Liver (tissue), 9 donors: Measurements from ENCODE around the gene DSCAML1. TPM values are rescaled to one million over a fixed set of nuclear protein-coding genes. Genes with fewer than 3 reads are reported as not detected.

ENCODE experiments used
- DNase-seq: peaks from one replicate; pipeline ENCODE4 v3.0.0-alpha.2; 2017; ENCODE audit warnings: low spot score
- H3K27ac ChIP-seq, 2 donors: one replicate each; pipeline ENCODE4 v1.7.0; 2013; ENCODE audit warnings: inconsistent platforms in 2 of 2, low read length in 2 of 2, control low read depth in 1 of 2, low read depth in 1 of 2, mild to moderate bottlenecking in 1 of 2
- H3K27me3 ChIP-seq, 4 donors: one replicate each; pipeline versions ENCODE4 v1.6.1 to v1.7.0; 2013; ENCODE audit warnings: low read length in 3 of 4, inconsistent platforms in 1 of 4, mild to moderate bottlenecking in 1 of 4, moderate library complexity in 1 of 4; ENCODE audit not compliant: control insufficient read depth in 4 of 4, insufficient read depth in 4 of 4
- H3K36me3 ChIP-seq, 4 donors: one replicate each; pipeline versions ENCODE4 v1.6.1 to v1.7.0; 2013; ENCODE audit warnings: low read length in 3 of 4, mild to moderate bottlenecking in 3 of 4, low read depth in 1 of 4, moderate library complexity in 1 of 4; ENCODE audit not compliant: control insufficient read depth in 4 of 4, insufficient read depth in 3 of 4
- H3K4me1 ChIP-seq, 4 donors: one replicate each; pipeline versions ENCODE4 v1.6.1 to v1.7.0; 2013; ENCODE audit warnings: low read length in 3 of 4, mild to moderate bottlenecking in 3 of 4, moderate library complexity in 1 of 4; ENCODE audit not compliant: control insufficient read depth in 4 of 4, insufficient read depth in 4 of 4
- H3K4me3 ChIP-seq, 3 donors: one replicate each; pipeline versions ENCODE4 v1.6.1 to v1.7.0; 2013; ENCODE audit warnings: low read length in 3 of 3, control low read depth in 1 of 3, low read depth in 1 of 3, mild to moderate bottlenecking in 1 of 3
- H3K9ac ChIP-seq, 2 donors: one replicate each; pipeline ENCODE4 v1.7.0; 2013; ENCODE audit warnings: low read length in 2 of 2, mild to moderate bottlenecking in 2 of 2, moderate library complexity in 2 of 2, control low read depth in 1 of 2, low read depth in 1 of 2
- H3K9me3 ChIP-seq, 4 donors: one replicate each; pipeline versions ENCODE4 v1.6.1 to v1.7.0; 2013; ENCODE audit warnings: low read length in 3 of 4; ENCODE audit not compliant: control insufficient read depth in 4 of 4
- FOXA1 ChIP-seq: IDR thresholded peaks from 2 replicates; pipeline ENCODE4 v1.6.1; 2016; ENCODE audit warnings: antibody characterized with exemption
- FOXA2 ChIP-seq: IDR thresholded peaks from 2 replicates; pipeline ENCODE4 v1.6.1; 2016; ENCODE audit warnings: antibody characterized with exemption
- GABPA ChIP-seq, 2 donors: IDR thresholded peaks in 1 of 2; conservative IDR thresholded peaks in 1 of 2; 2 replicates each; pipeline ENCODE4 v1.6.1; 2016; ENCODE audit warnings: antibody characterized with exemption in 2 of 2, mild to moderate bottlenecking in 1 of 2, moderate library complexity in 1 of 2
- HNF4A ChIP-seq, 2 donors: conservative IDR thresholded peaks; 2 replicates each; pipeline ENCODE4 v1.6.1; 2016; ENCODE audit warnings: antibody characterized with exemption in 2 of 2, mild to moderate bottlenecking in 2 of 2
- HNF4G ChIP-seq: IDR thresholded peaks from 2 replicates; pipeline ENCODE4 v1.6.1; 2016; ENCODE audit warnings: antibody characterized with exemption
- JUND ChIP-seq, 2 donors: IDR thresholded peaks; 2 replicates each; pipeline ENCODE4 v1.6.1; 2016; ENCODE audit warnings: antibody characterized with exemption in 2 of 2
- NR2F2 ChIP-seq: IDR thresholded peaks from 2 replicates; pipeline ENCODE4 v1.6.1; 2016; ENCODE audit warnings: antibody characterized with exemption
- RXRA ChIP-seq, 2 donors: IDR thresholded peaks; 2 replicates each; pipeline ENCODE4 v1.6.1; 2017 to 2018; ENCODE audit warnings: antibody characterized with exemption in 2 of 2, mild to moderate bottlenecking in 1 of 2
- SP1 ChIP-seq: IDR thresholded peaks from 2 replicates; pipeline ENCODE4 v1.6.1; 2018; ENCODE audit warnings: antibody characterized with exemption, mild to moderate bottlenecking
- TAF1 ChIP-seq: conservative IDR thresholded peaks from 2 replicates; pipeline ENCODE4 v1.6.1; 2016; ENCODE audit warnings: antibody characterized with exemption, mild to moderate bottlenecking
- YY1 ChIP-seq: IDR thresholded peaks from 2 replicates; pipeline ENCODE4 v1.6.1; 2016; ENCODE audit warnings: antibody characterized with exemption, mild to moderate bottlenecking
- WGBS: extraction: QIAGEN DNeasy Blood & Tissue Kit; methylation state at CpG from one replicate; pipeline ENCODE4 v1.1.7; 2013; 5-methylcytosine and 5-hydroxymethylcytosine counted together
- polyA plus RNA-seq, 2 donors: library from polyadenylated mRNA; stranded (reverse) in 1 of 2; unstranded in 1 of 2; fragments of 200-250 nt in 1 of 2; fragments of >200 nt in 1 of 2; fragmentation: Nextera tagmentation in 1 of 2; extraction: Ambion mirVana in 1 of 2; gene quantifications; one replicate each; pipeline versions ENCODE4 v1.2.1 to v1.2.3, GENCODE V29; 2013 to 2015
- total RNA-seq, 2 donors: library from RNA; depleted of rRNA; stranded (reverse); fragments of >200 nt; gene quantifications; one replicate each; pipeline ENCODE4 v1.2.3, GENCODE V29; 2014
- TF ChIP-seq, protein P1 (sequence below): IDR thresholded peaks from 2 replicates; pipeline ENCODE4 v1.6.1; 2016; ENCODE audit warnings: antibody characterized with exemption
- TF ChIP-seq, protein P2 (sequence below): IDR thresholded peaks from 2 replicates; pipeline ENCODE4 v1.6.1; 2016; ENCODE audit warnings: antibody characterized with exemption
- donor health status: healthy.
- donor health status: healthy.
- donor health status: healthy.
- donor health status: healthy.
- donor health status: healthy.

DSCAML1 gene
- total and polyA plus RNA-seq, 4 donors, result 0.07 to 0.42 (median 0.20) TPM

DNA sequence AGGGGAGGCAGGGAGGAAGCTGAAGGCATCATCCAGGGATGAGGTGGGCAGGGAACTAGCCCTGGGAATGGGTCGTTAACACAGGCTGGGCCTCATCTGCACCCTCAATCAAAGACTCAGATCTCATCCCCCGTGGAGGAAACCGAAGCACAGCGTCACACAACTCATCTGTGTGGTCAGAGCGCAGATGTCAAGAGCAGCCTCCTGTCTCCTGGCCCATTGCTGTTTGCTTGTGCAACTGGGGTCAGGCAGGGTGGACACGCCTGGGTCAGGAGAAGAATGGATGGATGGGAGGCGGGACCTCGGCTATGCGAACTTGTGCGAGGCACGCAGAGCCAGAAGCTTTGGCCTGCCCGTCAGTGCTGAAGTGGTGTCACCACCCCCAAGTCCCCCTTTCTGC is 251.3 kb downstream of the DSCAML1 start:
- no peaks in the 10 kb centered on the region for H3K4me1 ChIP-seq
- H3K36me3 ChIP-seq, result no peaks in the 10 kb centered on the region
- H3K4me3 ChIP-seq, result no peak overlapping the region
- no peaks in the 10 kb centered on the region for H3K27me3 ChIP-seq
- DNase-seq, result no peak
- H3K9me3 ChIP-seq, result peaks cover 0 to 12% (median 9%) of the 10 kb centered on the region in 4 donors
- no peak overlapping the region for H3K27ac ChIP-seq
- no peak overlapping the region for H3K9ac ChIP-seq
- WGBS, result 96% methylated on average over 12 of the region's 12 CpGs
- TF ChIP-seq SP1, result no peak
- TF ChIP-seq HNF4G, result no peak
- TF ChIP-seq RXRA (IDR thresholded peaks at IDR 0.05), result no peak
- TF ChIP-seq, protein P1, sequence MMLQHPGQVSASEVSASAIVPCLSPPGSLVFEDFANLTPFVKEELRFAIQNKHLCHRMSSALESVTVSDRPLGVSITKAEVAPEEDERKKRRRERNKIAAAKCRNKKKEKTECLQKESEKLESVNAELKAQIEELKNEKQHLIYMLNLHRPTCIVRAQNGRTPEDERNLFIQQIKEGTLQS, result no peak
- TF ChIP-seq TAF1, result no peak
- TF ChIP-seq YY1, result no peak
- TF ChIP-seq NR2F2, result no peak
- TF ChIP-seq, protein P2, sequence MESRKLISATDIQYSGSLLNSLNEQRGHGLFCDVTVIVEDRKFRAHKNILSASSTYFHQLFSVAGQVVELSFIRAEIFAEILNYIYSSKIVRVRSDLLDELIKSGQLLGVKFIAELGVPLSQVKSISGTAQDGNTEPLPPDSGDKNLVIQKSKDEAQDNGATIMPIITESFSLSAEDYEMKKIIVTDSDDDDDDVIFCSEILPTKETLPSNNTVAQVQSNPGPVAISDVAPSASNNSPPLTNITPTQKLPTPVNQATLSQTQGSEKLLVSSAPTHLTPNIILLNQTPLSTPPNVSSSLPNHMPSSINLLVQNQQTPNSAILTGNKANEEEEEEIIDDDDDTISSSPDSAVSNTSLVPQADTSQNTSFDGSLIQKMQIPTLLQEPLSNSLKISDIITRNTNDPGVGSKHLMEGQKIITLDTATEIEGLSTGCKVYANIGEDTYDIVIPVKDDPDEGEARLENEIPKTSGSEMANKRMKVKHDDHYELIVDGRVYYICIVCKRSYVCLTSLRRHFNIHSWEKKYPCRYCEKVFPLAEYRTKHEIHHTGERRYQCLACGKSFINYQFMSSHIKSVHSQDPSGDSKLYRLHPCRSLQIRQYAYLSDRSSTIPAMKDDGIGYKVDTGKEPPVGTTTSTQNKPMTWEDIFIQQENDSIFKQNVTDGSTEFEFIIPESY, result no peak
- no peak for TF ChIP-seq HNF4A (conservative IDR thresholded peaks at IDR 0.05)
- TF ChIP-seq GABPA (IDR thresholded peaks at IDR 0.05 in 1 of 2, conservative IDR thresholded peaks at IDR 0.05 in 1 of 2), result no peak
- no peak for TF ChIP-seq JUND (IDR thresholded peaks at IDR 0.05)

DNA sequence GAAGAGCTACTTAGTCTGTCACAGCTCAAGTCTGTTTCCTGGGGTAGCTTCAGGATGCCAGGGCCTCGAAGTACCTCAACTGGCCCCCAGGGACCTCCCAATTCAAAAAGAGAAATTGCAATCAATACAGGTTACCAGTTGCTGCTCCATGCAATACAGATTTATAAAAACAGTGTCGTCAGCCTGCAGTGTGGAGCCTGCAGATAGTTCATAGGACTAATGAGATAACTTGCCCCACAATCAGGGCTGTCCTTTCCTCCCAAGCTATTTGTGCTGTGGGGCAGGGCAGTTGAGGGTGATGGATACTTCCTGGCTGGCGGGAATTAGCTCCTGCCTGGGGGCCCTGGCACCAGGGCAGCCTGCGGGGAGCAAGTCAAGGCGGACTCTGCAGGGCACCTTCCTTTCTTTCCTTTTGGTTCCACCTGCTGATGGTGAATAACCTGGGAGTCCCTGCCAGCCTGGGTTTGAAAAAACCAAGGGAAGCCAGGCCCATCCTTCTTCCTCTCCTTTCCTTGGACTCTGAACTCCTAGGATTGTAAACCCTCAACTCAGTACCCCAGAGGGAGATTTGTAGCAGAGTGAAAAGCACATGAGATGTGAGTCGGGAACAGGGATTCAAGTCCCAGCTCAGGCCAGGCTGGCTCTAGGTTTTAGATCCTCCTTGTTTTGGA is 252.8 kb downstream of the DSCAML1 start:
- Histone ChIP-seq H3K9ac (no peak overlapping the region), H3K27ac (no peak overlapping the region), H3K36me3 (no peaks in the 10 kb centered on the region), H3K4me3 (no peak overlapping the region), H3K9me3 (peaks cover 0 to 12% (median 9%) of the 10 kb centered on the region in 4 donors), H3K27me3 (no peaks in the 10 kb centered on the region), H3K4me1 (no peaks in the 10 kb centered on the region)
- WGBS, result 82% methylated on average over 6 of the region's 6 CpGs
- DNase-seq, result no peak
- TF ChIP-seq, protein P2, result no peak
- TF ChIP-seq FOXA2, result no peak
- TF ChIP-seq HNF4G, result no peak
- no peak for TF ChIP-seq FOXA1

DNA sequence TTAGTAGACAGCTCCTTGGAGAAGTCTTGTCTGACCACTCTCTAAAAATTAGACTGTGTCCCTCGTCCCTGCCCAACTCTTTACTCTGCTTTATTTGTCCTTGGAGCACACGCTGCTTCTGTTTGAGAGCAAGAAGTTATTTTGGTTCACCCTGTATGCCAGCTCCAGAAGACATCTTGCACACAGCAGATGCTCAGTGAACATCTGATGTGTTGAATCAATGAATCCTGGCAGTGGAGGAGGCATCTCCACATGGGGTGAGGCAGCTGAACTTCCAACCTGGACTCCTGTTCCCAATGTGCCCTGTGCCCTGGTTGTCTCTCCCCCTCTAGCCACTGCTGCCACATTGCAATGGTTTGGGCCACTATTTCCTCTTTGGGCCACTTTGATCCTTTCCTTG is 255.8 kb downstream of the DSCAML1 start:
- no peak overlapping the region for H3K27ac ChIP-seq
- H3K27me3 ChIP-seq, result no peaks in the 10 kb centered on the region
- no peaks in the 10 kb centered on the region for H3K4me1 ChIP-seq
- no peaks in the 10 kb centered on the region for H3K36me3 ChIP-seq
- WGBS, result 81% methylated on average over 2 of the region's 2 CpGs
- H3K9me3 ChIP-seq, result peaks cover 0 to 12% (median 9%) of the 10 kb centered on the region in 4 donors
- TF ChIP-seq TAF1, result no peak
- no peak for TF ChIP-seq RXRA (IDR thresholded peaks at IDR 0.05)
- TF ChIP-seq FOXA2, result no peak
- TF ChIP-seq HNF4G, result no peak
- no peak for TF ChIP-seq FOXA1
- no peak overlapping the region for H3K9ac ChIP-seq
- H3K4me3 ChIP-seq, result no peak overlapping the region
- DNase-seq, result no peak
